MCF 10A (cell line): ENCODE results near the gene CCR5AS.
"Not testable (repeated sequence)": the region's sequence is repeated elsewhere in the genome, so short reads cannot be mapped to it uniquely, and the experiment has no call there.

Experiments
- BruUV-seq: library from RNA; stranded (reverse); fragments of 400-500 nt; replicated peaks from 2 replicates; lab custom pipeline; 2021; lab: Mats Ljungman, UMichigan
- CTCF ChIA-PET: fragments of 300-600 bp; sonication (Branson Sonifier 250); formaldehyde crosslinking; extraction: SDS; loops from one replicate; lab custom pipeline; 2021; ENCODE audit warnings: antibody characterized with exemption, inconsistent platforms; lab: Yijun Ruan, JAX
- POLR2A ChIA-PET: fragments of 300-600, 350-650 bp; sonication (Branson Sonifier 250); formaldehyde crosslinking; extraction: SDS; loops from one replicate; lab custom pipeline; 2020; ENCODE audit warnings: antibody characterized with exemption, inconsistent platforms; lab: Yijun Ruan, JAX
- DNase-seq: peaks from one replicate; pipeline ENCODE4 v3.0.0-alpha.2; 2018; ENCODE audit not compliant: unreplicated experiment
- H3K27ac Mint-ChIP-seq: one replicate; pipeline ENCODE4 v1.8.0; 2022; ENCODE audit warnings: mild to moderate bottlenecking, low read depth, mixed read lengths; ENCODE audit not compliant: unreplicated experiment
- H3K27me3 Mint-ChIP-seq: one replicate; pipeline ENCODE4 v1.8.0; 2022; ENCODE audit warnings: mixed read lengths; ENCODE audit not compliant: insufficient read depth, unreplicated experiment
- H3K36me3 Mint-ChIP-seq: one replicate; pipeline ENCODE4 v1.8.0; 2022; ENCODE audit warnings: mild to moderate bottlenecking, moderate library complexity, mixed read lengths; ENCODE audit not compliant: insufficient read depth, unreplicated experiment
- H3K4me1 Mint-ChIP-seq: one replicate; pipeline ENCODE4 v1.8.0; 2022; ENCODE audit warnings: mixed read lengths; ENCODE audit not compliant: insufficient read depth, unreplicated experiment
- H3K4me3 Mint-ChIP-seq: one replicate; pipeline ENCODE4 v1.8.0; 2022; ENCODE audit warnings: mild to moderate bottlenecking, moderate library complexity, mixed read lengths; ENCODE audit not compliant: unreplicated experiment
- H3K9me3 Mint-ChIP-seq: one replicate; pipeline ENCODE4 v1.8.0; 2022; ENCODE audit warnings: mixed read lengths; ENCODE audit not compliant: unreplicated experiment
- intact Hi-C: fragments of 100-400 bp; cut with micrococcal nuclease; formaldehyde crosslinking; loops from 2 replicates; pipeline ENCODE4 v1.14.1; 2022
- TF ChIP-seq, protein P1 (sequence below): fragments of 200-600 bp; IDR thresholded peaks from one replicate; pipeline ENCODE4 v1.8.0; 2022; ENCODE audit warnings: antibody characterized with exemption, mild to moderate bottlenecking; ENCODE audit not compliant: unreplicated experiment

Gene CCR5AS

GRCh38 chr3:46334741-46335478, 72.0 kb downstream of the CCR5AS start:
- peaks cover 13% of the 10 kb centered on the region for H3K9me3 Mint-ChIP-seq
- intact Hi-C loops: no loop called here
- DNase-seq: peak; percentile 40
- H3K27me3 Mint-ChIP-seq: peaks cover 20% of the 10 kb centered on the region
- TF ChIP-seq, protein P1, sequence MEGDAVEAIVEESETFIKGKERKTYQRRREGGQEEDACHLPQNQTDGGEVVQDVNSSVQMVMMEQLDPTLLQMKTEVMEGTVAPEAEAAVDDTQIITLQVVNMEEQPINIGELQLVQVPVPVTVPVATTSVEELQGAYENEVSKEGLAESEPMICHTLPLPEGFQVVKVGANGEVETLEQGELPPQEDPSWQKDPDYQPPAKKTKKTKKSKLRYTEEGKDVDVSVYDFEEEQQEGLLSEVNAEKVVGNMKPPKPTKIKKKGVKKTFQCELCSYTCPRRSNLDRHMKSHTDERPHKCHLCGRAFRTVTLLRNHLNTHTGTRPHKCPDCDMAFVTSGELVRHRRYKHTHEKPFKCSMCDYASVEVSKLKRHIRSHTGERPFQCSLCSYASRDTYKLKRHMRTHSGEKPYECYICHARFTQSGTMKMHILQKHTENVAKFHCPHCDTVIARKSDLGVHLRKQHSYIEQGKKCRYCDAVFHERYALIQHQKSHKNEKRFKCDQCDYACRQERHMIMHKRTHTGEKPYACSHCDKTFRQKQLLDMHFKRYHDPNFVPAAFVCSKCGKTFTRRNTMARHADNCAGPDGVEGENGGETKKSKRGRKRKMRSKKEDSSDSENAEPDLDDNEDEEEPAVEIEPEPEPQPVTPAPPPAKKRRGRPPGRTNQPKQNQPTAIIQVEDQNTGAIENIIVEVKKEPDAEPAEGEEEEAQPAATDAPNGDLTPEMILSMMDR: no peak
- POLR2A ChIA-PET: interaction anchor here (0.6 to 3.3 kb wide), 13 partner anchors 9 to 890 kb away, joined by 3 to 19 read pairs (median 4); no protein-coding TSS in a partner anchor
- H3K4me1 Mint-ChIP-seq: peaks cover 12% of the 10 kb centered on the region
- BruUV-seq: no TSS peak
- no peak overlapping the region for H3K4me3 Mint-ChIP-seq
- H3K27ac Mint-ChIP-seq: peak overlapping the region; percentile 28
- CTCF ChIA-PET: no interaction called here
- no peaks in the 10 kb centered on the region for H3K36me3 Mint-ChIP-seq

- H3K27ac Mint-ChIP-seq, DNase-seq, BruUV-seq, H3K4me1 Mint-ChIP-seq, H3K4me3 Mint-ChIP-seq, intact Hi-C loops, H3K9me3 Mint-ChIP-seq, H3K36me3 Mint-ChIP-seq: not testable (repeated sequence)
- POLR2A ChIA-PET: interaction anchor here (0.9 kb wide), 1 partner anchor 18 kb away, joined by 3 read pairs; no protein-coding TSS in a partner anchor
- CTCF ChIA-PET: interaction anchor here (0.7 kb wide), 1 partner anchor 9 kb away, joined by 3 read pairs; no protein-coding TSS in a partner anchor
- H3K27me3 Mint-ChIP-seq: peaks cover 20% of the 10 kb centered on the region
Observed at GRCh38 chr3:46330676-46331075, 76.2 kb downstream of the CCR5AS start.

GRCh38 chr3:46325645-46326300, 81.1 kb downstream of the CCR5AS start:
- ChIA-PET POLR2A (interaction anchor here (0.5 to 1.8 kb wide), 5 partner anchors 9 to 511 kb away, joined by 3 to 5 read pairs (median 4); no protein-coding TSS in a partner anchor), CTCF (interaction anchor here (0.6 to 1.3 kb wide), 3 partner anchors 13 to 1091 kb away, joined by 3 read pairs; no protein-coding TSS in a partner anchor)
- H3K4me3 Mint-ChIP-seq: no peak overlapping the region
- peak; percentile 11 for DNase-seq
- H3K9me3 Mint-ChIP-seq: no peaks in the 10 kb centered on the region
- no TSS peak for BruUV-seq
- H3K27me3 Mint-ChIP-seq: peaks cover 35% of the 10 kb centered on the region
- TF ChIP-seq, protein P1: no peak
- H3K27ac Mint-ChIP-seq: no peak overlapping the region
- no peaks in the 10 kb centered on the region for H3K4me1 Mint-ChIP-seq
- H3K36me3 Mint-ChIP-seq: no peaks in the 10 kb centered on the region
- intact Hi-C loops: no loop called here

DNA sequence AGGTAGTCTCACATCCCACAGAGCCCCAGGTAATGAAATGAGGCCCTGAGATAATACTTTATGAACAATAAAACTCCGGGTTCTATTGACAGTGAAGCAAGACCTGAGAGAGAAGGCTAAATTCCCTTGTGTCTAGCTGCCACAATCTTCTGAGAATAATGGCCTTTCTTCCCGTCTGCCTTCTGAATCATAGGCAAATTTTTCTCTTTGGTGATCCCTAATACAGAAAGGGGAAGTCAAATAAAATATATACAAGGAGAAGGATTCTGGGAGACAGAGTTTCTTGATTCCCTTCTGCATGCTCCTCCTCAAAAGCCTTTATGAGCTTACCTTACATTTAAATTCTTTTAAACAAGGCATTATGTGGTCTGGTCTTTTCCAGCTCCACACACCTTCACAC, 82.8 kb downstream of the CCR5AS start:
- Mint-ChIP-seq H3K36me3 (no peaks in the 10 kb centered on the region), H3K27ac (no peak overlapping the region), H3K9me3 (no peaks in the 10 kb centered on the region), H3K4me1 (no peaks in the 10 kb centered on the region), H3K27me3 (peaks cover 36% of the 10 kb centered on the region), H3K4me3 (no peak overlapping the region)
- intact Hi-C loops: no loop called here
- DNase-seq: no peak
- POLR2A ChIA-PET: interaction anchor here (1.8 kb wide), 1 partner anchor 11 kb away, joined by 5 read pairs; no protein-coding TSS in a partner anchor
- TF ChIP-seq, protein P1: no peak
- BruUV-seq: no TSS peak
- CTCF ChIA-PET: interaction anchor here (0.7 to 0.8 kb wide), 2 partner anchors 9 to 48 kb away, joined by 3 to 4 read pairs; no protein-coding TSS in a partner anchor
